Left ventricle myocardium inferior (tissue), 1 donor: ENCODE measurements around the gene NEK2. TPM values are rescaled to one million over a fixed set of nuclear protein-coding genes. Genes with fewer than 3 reads are reported as not detected.

ENCODE experiments used
- DNase-seq: peaks from one replicate; pipeline ENCODE4 v3.0.0-alpha.2; 2020
- H3K27ac ChIP-seq: fragments of 200-600 bp; replicated peaks from 2 replicates; pipeline ENCODE4 v1.8.0; 2021
- H3K27me3 ChIP-seq: fragments of 200-600 bp; 2 replicates; pipeline ENCODE4 v1.8.0; 2021; ENCODE audit warnings: low read depth
- H3K36me3 ChIP-seq: fragments of 200-600 bp; 2 replicates; pipeline ENCODE4 v1.8.0; 2021
- H3K4me1 ChIP-seq: fragments of 200-600 bp; 2 replicates; pipeline ENCODE4 v1.8.0; 2021
- H3K4me3 ChIP-seq: fragments of 200-600 bp; 2 replicates; pipeline ENCODE4 v1.8.0; 2021; ENCODE audit warnings: mild to moderate bottlenecking, moderate library complexity
- H3K9me3 ChIP-seq: fragments of 200-600 bp; replicated peaks from 2 replicates; pipeline ENCODE4 v1.8.0; 2021
- intact Hi-C: fragments of 100-400 bp; cut with micrococcal nuclease; formaldehyde crosslinking; loops from one replicate; pipeline ENCODE4 v1.11.0; 2022
- total RNA-seq: library from RNA; stranded (reverse); fragmentation: NEBNext Ultra II Directional; extraction: Animal tissue kit (Norgen Biotek cat#: 25700); gene quantifications from one replicate; pipeline ENCODE4 v1.2.1, GENCODE V29; 2021
- TF ChIP-seq, protein P1 (sequence below): fragments of 200-600 bp; IDR thresholded peaks from 2 replicates; pipeline ENCODE4 v1.8.0; 2021; ENCODE audit warnings: antibody characterized with exemption, mild to moderate bottlenecking, borderline replicate concordance
- donor health status: DM: no; HTN: yes; CAD: no; lungs with severe emphysema.

The NEK2 gene
- total RNA-seq, 1 donor from 2014 or later = 0.19 TPM

GRCh38 chr1:211620097-211620496 is 55.3 kb downstream of the NEK2 start:
- no peaks in the 10 kb centered on the region for H3K27me3 ChIP-seq
- H3K27ac ChIP-seq = no peak overlapping the region
- no peaks in the 10 kb centered on the region for H3K36me3 ChIP-seq
- H3K9me3 ChIP-seq = no peaks in the 10 kb centered on the region
- no peak overlapping the region for H3K4me3 ChIP-seq
- H3K4me1 ChIP-seq = peaks cover 16% of the 10 kb centered on the region
- intact Hi-C loops = no loop called here
- TF ChIP-seq, protein P1, sequence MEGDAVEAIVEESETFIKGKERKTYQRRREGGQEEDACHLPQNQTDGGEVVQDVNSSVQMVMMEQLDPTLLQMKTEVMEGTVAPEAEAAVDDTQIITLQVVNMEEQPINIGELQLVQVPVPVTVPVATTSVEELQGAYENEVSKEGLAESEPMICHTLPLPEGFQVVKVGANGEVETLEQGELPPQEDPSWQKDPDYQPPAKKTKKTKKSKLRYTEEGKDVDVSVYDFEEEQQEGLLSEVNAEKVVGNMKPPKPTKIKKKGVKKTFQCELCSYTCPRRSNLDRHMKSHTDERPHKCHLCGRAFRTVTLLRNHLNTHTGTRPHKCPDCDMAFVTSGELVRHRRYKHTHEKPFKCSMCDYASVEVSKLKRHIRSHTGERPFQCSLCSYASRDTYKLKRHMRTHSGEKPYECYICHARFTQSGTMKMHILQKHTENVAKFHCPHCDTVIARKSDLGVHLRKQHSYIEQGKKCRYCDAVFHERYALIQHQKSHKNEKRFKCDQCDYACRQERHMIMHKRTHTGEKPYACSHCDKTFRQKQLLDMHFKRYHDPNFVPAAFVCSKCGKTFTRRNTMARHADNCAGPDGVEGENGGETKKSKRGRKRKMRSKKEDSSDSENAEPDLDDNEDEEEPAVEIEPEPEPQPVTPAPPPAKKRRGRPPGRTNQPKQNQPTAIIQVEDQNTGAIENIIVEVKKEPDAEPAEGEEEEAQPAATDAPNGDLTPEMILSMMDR = no peak
- DNase-seq = no peak

GRCh38 chr1:211619033-211619996 is 56.1 kb downstream of the NEK2 start:
- Histone ChIP-seq H3K27ac (no peak overlapping the region), H3K27me3 (no peaks in the 10 kb centered on the region), H3K9me3 (no peaks in the 10 kb centered on the region), H3K36me3 (no peaks in the 10 kb centered on the region), H3K4me3 (no peak overlapping the region), H3K4me1 (peaks cover 16% of the 10 kb centered on the region)
- no peak for DNase-seq
- intact Hi-C loops = no loop called here
- TF ChIP-seq, protein P1 = no peak

GRCh38 chr1:211616965-211617297 is 58.5 kb downstream of the NEK2 start:
- TF ChIP-seq, protein P1 = no peak
- intact Hi-C loops = no loop called here
- Histone ChIP-seq H3K4me3 (no peak overlapping the region), H3K4me1 (peaks cover 34% of the 10 kb centered on the region), H3K27ac (peak overlapping the region; percentile 71), H3K27me3 (no peaks in the 10 kb centered on the region), H3K9me3 (no peaks in the 10 kb centered on the region), H3K36me3 (no peaks in the 10 kb centered on the region)
- no peak for DNase-seq

DNA sequence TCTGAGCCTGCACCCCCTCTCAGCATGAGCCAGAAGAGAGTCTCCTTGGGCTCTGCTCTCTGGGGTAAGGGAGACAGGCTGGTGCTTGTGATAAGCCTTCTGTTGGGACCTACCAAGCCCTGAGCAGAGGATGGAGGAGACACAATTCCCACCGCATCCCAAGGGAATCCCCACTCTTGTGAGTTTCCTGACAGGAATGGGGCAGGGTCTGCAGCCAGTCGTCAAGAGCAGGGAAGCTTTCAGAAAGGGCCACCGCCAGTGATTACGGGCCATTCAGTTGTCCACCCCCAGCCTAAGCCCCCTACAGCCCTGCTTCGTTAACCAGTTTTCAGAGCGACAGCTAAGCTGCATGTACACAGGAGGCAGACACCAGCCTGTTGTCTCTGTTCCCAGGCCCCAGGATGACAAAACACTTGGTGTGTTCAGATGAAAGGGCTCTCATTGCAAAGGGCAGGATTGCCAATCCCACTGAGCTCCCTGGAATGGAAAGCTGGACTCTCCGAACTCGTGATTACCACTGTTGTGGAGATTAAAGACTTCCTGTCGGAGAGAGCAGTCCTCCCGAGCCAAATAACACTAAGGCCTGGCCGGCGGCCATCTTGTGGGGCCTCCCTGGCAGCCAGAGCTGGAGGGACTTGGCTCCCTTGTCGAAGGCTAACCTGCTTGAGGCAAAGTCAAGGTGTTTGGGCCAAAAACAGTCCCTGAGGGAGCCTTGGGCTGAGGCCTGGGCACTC is 59.0 kb downstream of the NEK2 start:
- TF ChIP-seq, protein P1 = no peak
- H3K27ac ChIP-seq = peak overlapping the region; percentile 71
- H3K27me3 ChIP-seq = no peaks in the 10 kb centered on the region
- peaks cover 34% of the 10 kb centered on the region for H3K4me1 ChIP-seq
- no peaks in the 10 kb centered on the region for H3K36me3 ChIP-seq
- DNase-seq = peak; percentile 66
- no peak overlapping the region for H3K4me3 ChIP-seq
- no peaks in the 10 kb centered on the region for H3K9me3 ChIP-seq
- intact Hi-C loops = no loop called here

- H3K4me1 ChIP-seq = peaks cover 40% of the 10 kb centered on the region
- H3K4me3 ChIP-seq = no peak overlapping the region
- H3K36me3 ChIP-seq = no peaks in the 10 kb centered on the region
- no peaks in the 10 kb centered on the region for H3K9me3 ChIP-seq
- H3K27ac ChIP-seq = no peak overlapping the region
- no peak for DNase-seq
- no peaks in the 10 kb centered on the region for H3K27me3 ChIP-seq
- TF ChIP-seq, protein P1 = no peak
- intact Hi-C loops = no loop called here
These were observed 60.8 kb downstream of the NEK2 start for GRCh38 chr1:211614615-211615014.
